ENCODE measurements around the gene C1QB. TPM values are rescaled to one million over a fixed set of nuclear protein-coding genes. Genes with fewer than 3 reads are reported as not detected.

The C1QB gene
- total and polyA plus RNA-seq, 2 of the 4 experiments (the other 2 are of a cell fraction), result not detected

- no peak for ATAC-seq (ENCODE audit: low read depth)
- H3K9ac ChIP-seq (ENCODE audit: low read depth, low read length), result no peak overlapping the region
- H2BK5ac ChIP-seq (ENCODE audit: low read depth, low read length, poor library complexity, severe bottlenecking), result no peak overlapping the region
- no peaks in the 10 kb centered on the region; the same call in 1 of the 2 replicates for H3K9me1 ChIP-seq (ENCODE audit: insufficient read depth, low read length)
- H3K79me1 ChIP-seq (ENCODE audit: low read depth in 1 of 2, low read length in 2 of 2), result no peaks in the 10 kb centered on the region
- no peak for TF ChIP-seq BHLHE40 (IDR thresholded peaks at IDR 0.05; ENCODE audit: low read depth, low read length)
- TF ChIP-seq MAFK (IDR thresholded peaks at IDR 0.05; ENCODE audit: low read depth, low read length), result no peak
- TF ChIP-seq MAZ (IDR thresholded peaks at IDR 0.05; ENCODE audit: borderline replicate concordance, low read depth, low read length), result no peak
- no peak for TF ChIP-seq MXI1 (IDR thresholded peaks at IDR 0.05; ENCODE audit: borderline replicate concordance, low read depth, low read length)
- no peak for TF ChIP-seq CTCF (conservative IDR thresholded peaks at IDR 0.05; ENCODE audit: low read depth, low read length)
- no peak for TF ChIP-seq RFX5 (IDR thresholded peaks at IDR 0.05; ENCODE audit: low read depth, low read length)
- no peak for TF ChIP-seq CEBPB (IDR thresholded peaks at IDR 0.05; ENCODE audit: low read depth, low read length)
- TF ChIP-seq SMC3 (IDR thresholded peaks at IDR 0.05; ENCODE audit: low read depth, low read length), result no peak
- no peak for TF ChIP-seq RAD21 (IDR thresholded peaks at IDR 0.05; ENCODE audit: low read length)
- TF ChIP-seq NFE2L2 (IDR thresholded peaks at IDR 0.05; ENCODE audit: low read depth, low read length), result no peak
- no peak overlapping the region for H3K14ac ChIP-seq (replicated peaks; ENCODE audit: low read depth, low read length)
- H2BK20ac ChIP-seq (ENCODE audit: low read depth, low read length), result no peak overlapping the region
- H3K9me3 ChIP-seq (ENCODE audit: control insufficient read depth, insufficient read depth, low read length), result no peaks in the 10 kb centered on the region
- H3K4ac ChIP-seq (ENCODE audit: low read depth, low read length), result no peak overlapping the region
- no peak overlapping the region for H3K27ac ChIP-seq (ENCODE audit: insufficient read depth, low read length)
- WGBS, 2 experiments (ENCODE audit: extremely low coverage in 2 of 2, insufficient read length in 1 of 2), result 34% methylated on average over 4 of the region's 11 CpGs; no CpG with 5 or more reads in 1 of the 2 experiments
- no peaks in the 10 kb centered on the region for H3K36me3 ChIP-seq (ENCODE audit: control insufficient read depth, insufficient read depth, low read length)
- H2AK9ac ChIP-seq (replicated peaks; ENCODE audit: low read depth, low read length, poor library complexity), result no peak overlapping the region
- peaks cover 56% of the 10 kb centered on the region for H3K27me3 ChIP-seq (ENCODE audit: control insufficient read depth, insufficient read depth, low read length)
- H3K4me2 ChIP-seq (ENCODE audit: low read depth, low read length), result no peak overlapping the region
- H4K5ac ChIP-seq (ENCODE audit: low read depth, low read length), result no peak overlapping the region
- no peak overlapping the region for H2AFZ ChIP-seq (replicated peaks; ENCODE audit: low read length, poor library complexity)
- no peak overlapping the region for H3K23ac ChIP-seq (ENCODE audit: low read depth, low read length)
- H2BK120ac ChIP-seq (ENCODE audit: low read depth, low read length), result no peak overlapping the region
- dilution Hi-C loops (cut with HindIII; ENCODE audit: low sequenced_read_pairs, unreplicated experiment), result no loop called here
- in situ Hi-C loops (cut with MboI; ENCODE audit: low sequenced_read_pairs), result no loop called here
- H4K20me1 ChIP-seq (ENCODE audit: insufficient read depth, low read length), result peaks cover 4% of the 10 kb centered on the region; the same call in 1 of the 2 replicates
- no peak overlapping the region for H2AK5ac ChIP-seq (ENCODE audit: low read depth, low read length)
- H3K56ac ChIP-seq (ENCODE audit: extremely low read depth, insufficient read depth, low read length), result no peak overlapping the region
- H3K4me3 ChIP-seq (ENCODE audit: insufficient read depth, low read depth, low read length), result no peak overlapping the region
- intact Hi-C loops (cut with micrococcal nuclease), result no loop called here
- H3K4me1 ChIP-seq (ENCODE audit: control insufficient read depth, insufficient read depth, low read length), result no peaks in the 10 kb centered on the region
- no peak overlapping the region for H2BK15ac ChIP-seq (ENCODE audit: low read depth, low read length)
- BruUV-seq (replicated peaks), result no TSS peak
- ChIA-PET POLR2A (ENCODE audit: unreplicated experiment) (no interaction called here), CTCF (interaction anchor here (1.0 kb wide), 1 partner anchor 43 kb away, joined by 3 read pairs; no protein-coding TSS in a partner anchor)
- H3K18ac ChIP-seq (ENCODE audit: low read depth, low read length), result no peak overlapping the region
- DNase-seq, result no peak
- no peak overlapping the region for H4K91ac ChIP-seq (ENCODE audit: insufficient read depth, low read depth, low read length)
- no peak overlapping the region for H4K8ac ChIP-seq (ENCODE audit: low read depth in 2 of 2, low read length in 2 of 2)
Measured at GRCh38 chr1:22616571-22616970, 36.5 kb upstream of the C1QB start.
